ENCODE measurements around the gene LRRC3. TPM values are rescaled to one million over a fixed set of nuclear protein-coding genes. Genes with fewer than 3 reads are reported as not detected.
"Not testable (repeated sequence)": the region's sequence is repeated elsewhere in the genome, so short reads cannot be mapped to it uniquely, and the experiment has no call there.

Gene LRRC3
- total RNA-seq, 1 donor from 2014 or later = 3.1 TPM

DNA sequence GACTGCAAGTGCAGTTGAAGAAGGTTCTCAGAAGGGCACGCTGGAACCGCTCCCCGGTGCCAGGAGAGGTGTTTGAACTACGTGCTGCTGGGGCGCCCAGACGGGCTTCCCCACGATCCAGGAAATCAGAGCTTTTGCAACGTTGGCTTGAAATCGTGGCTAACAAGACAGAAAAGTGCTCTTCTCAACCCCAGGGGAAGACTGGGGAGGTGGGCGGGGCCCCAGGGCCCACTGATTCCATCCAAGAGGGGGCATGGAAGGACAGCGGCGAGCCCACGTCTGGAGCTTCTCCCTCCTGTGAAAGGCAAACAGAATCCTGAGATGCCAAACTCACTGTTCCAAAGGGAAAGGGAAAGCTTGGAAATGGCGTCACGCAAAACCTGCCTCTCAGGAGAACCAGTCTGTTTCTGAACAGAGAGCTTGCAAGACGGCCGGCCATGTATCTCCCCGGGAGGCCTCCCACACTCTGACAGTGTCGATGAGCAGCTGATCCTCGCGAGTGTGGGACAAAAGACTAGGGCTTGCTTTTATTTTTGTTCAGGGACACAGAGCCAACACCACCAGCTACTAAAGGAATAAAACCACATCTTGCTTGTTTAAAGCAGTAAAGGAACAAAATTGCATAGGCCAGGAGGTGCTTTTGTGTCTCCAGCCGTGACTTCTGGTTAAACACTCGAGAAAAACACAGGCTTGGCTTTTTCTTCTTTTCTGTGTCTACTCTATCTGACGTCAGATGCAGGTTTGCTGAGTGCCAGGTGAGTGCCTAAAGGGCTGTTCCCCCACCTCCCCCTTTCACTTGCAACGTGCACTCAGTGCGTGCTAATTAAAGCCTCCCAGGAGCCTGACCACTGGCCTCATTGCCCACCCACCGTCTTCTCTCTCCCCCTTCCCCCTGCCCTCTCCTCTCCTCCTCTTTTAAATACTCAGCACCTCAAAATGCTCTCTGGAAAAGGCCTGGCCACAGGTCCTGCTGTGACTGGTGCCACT lies 41.5 kb downstream of the LRRC3 start:
- DNase-seq (ENCODE audit: low read depth) = no peak

DNA sequence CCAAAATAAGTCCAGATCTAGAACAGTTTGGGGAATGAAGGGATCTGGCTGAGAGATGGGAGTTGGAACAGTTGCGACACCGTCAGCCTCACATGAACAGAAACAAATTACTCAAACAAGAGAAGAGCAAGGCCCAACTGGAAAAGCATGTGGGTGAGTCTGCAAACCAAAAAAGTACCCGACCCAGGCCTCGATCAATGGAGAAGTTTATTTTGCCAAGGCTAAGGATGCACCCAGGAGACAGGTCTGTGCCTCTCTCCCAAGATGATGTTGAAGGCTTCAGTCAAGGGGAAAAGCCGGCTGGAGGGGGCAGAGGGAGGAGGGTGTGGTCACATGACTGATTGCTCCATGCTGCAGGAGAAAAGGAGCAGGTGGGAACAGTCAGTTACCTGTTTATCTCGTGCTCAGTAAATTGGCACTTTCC lies 42.4 kb downstream of the LRRC3 start:
- no peak for DNase-seq (ENCODE audit: low read depth)

DNA sequence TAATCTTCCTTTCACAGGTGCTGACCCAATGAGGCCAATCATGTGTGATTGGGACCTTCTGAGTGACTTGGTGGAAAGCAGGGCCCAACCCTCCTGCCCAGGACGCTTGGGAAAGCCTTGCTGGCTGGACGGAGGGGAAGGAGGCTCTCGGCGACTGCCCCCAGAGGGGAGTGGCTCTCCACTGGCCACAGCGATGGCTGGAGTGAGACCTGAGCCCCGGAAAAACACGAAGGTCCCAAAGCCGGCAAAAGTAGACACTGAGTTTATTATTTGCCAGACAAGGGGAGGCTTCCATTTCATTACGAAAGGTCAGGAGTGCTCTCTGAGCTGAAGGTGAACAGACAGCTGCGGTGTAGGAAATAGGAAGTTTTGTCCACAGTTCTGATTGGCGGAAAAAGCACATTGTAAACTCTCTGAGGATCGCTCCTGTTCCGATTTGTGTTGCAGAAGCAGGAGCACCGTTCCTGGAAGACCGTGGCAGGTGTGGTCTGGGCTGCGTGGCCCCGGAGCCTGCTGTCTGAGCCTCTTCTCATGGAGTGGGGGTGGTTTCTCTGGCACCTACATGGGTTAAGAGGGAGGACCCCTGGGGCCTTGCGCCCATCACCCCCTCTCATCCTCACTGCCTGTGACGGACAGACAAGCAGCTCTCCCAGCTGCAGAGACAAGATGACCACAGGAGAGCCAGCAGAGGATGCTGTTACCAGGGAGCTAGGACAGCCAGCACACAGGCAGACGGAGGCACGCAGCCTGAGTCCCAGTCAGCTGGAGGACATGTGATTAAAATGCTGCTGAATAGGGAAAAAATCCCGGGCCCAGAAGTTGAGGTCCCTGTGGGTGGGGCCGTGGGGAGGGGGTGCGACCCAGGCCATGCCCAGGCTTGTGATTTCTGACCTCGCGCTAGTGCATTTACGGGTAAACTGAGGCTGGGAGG lies 43.2 kb downstream of the LRRC3 start:
- no peak for DNase-seq (ENCODE audit: low read depth)

- no peak for DNase-seq (ENCODE audit: low read depth)
Measured at GRCh38 chr21:44499211-44499560, 43.9 kb downstream of the LRRC3 start.

DNA sequence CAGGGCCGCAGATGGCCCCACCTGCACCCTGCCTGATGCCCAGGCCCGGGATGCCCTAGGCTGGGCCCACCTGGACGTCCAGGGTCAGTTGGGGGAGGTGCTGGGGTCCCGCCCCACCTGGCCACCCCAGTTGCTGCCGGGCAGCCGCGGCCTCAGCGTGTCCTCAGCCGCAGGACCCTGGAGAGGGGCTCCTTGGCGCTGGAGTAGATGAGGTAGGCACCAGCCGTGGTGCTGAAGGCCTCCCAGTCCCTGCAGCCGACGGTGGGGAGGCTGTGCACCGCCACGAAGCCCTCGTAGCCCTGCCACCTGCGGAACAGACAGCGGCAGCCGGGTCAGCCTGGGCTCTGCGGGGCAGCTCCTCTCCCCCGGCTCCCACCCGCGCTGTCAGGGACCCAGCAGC lies 44.3 kb downstream of the LRRC3 start:
- no peak for DNase-seq (ENCODE audit: low read depth)

GRCh38 chr21:44500111-44500510 lies 44.8 kb downstream of the LRRC3 start:
- DNase-seq (ENCODE audit: low read depth) = no peak

DNA sequence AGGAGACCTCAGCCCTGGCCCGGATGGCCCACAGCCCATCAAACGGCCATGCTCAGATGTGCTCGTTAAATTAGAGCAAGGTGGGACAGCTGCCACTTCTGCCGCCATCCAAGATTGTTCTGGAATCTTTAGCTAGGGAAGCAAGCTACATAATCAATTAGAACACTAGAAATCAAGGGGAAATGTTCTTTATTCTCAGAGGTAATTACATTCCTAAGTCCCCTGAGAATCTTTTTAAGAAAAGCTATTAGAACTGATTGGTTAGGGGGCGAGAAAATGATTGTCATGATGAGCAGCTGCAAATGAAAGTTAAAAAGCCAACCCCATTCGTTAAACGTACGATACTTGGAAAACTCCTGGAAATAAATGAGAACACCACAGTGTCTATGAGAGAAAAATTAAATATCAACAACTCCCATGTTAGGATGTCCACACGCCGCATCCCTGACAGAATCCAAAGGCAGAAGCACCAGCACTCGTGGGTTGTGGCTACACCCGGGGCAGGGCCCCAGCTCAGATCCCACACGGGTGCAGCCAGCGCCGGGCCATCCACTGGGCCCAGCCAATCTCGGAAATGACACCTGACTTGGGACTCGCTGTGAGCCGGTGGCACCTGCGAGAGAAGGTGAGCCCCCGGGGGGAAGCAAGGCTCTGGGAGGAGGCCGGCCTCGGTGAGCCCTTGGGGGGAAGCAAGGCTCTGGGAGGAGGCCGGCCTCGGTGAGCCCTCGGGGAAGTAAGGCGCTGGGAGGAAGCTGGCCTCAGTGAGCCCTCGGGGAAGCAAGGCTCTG lies 47.1 kb downstream of the LRRC3 start:
- no peak for DNase-seq (ENCODE audit: low read depth)

DNA sequence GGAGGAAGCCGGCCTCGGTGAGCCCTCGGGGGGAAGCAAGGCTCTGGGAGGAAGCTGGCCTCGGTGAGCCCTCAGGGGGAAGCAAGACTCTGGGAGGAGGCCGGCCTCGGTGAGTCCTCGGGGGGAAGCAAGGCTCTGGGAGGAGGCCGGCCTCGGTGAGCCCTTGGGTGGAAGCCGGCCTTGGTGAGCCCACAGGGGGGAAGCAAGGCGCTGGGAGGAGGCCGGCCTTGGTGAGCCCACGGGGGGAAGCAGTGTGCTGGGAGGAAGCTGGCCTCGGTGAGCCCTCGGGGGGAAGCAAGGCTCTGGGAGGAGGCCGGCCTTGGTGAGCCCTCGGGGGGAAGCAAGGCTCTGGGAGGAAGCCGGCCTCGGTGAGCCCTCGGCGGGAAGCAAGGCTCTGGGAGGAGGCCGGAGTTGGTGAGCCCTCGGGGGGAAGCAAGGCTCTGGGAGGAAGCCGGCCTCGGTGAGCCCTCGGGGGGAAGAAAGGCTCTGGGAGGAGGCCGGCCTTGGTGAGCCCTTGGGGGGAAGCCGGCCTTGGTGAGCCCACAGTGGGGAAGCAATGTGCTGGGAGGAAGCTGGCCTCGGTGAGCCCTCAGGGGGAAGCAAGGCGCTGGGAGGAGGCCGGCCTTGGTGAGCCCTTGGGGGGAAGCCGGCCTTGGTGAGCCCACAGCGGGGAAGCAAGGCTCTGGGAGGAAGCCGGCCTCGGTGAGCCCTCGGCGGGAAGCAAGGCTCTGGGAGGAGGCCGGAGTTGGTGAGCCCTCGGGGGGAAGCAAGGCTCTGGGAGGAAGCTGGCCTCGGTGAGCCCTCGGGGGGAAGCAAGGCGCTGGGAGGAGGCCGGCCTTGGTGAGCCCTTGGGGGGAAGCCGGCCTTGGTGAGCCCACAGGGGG lies 47.9 kb downstream of the LRRC3 start:
- DNase-seq (ENCODE audit: low read depth) = not testable (repeated sequence)

- no peak for DNase-seq (ENCODE audit: low read depth)
Measured at GRCh38 chr21:44503901-44504399, 48.6 kb downstream of the LRRC3 start.

DNA sequence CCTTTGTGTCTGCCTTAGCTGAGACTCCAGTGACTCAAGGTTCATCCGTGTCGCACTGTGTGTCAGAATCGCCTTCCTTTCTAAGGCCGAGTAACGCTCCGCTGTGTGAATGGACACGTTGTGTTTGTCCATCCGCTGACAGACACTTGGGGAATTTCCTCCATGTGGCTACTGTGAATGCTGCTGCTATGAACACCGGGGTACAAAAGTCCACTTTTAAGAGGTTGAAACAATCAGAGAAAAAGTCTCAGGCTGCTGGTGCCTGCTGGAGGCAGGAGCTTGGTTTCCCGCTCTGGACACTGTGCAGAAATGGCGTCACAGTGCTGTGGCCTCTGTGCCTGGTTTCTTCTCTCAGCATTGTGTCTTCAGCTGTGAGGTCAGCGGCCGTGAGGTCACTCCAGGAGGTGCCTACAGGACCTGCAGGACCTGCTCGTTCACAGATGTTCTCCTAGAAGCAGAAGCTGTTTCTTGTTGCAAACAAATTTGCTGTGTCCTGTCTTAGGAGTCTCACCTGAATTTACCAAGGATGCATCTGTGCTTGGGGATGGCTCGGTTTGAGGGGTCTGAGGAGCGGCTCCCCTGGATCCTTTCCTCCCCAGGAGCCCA lies 50.5 kb downstream of the LRRC3 start:
- DNase-seq (ENCODE audit: low read depth) = no peak

- no peak for DNase-seq (ENCODE audit: low read depth)
Measured at GRCh38 chr21:44506279-44507255, 51.3 kb downstream of the LRRC3 start.

GRCh38 chr21:44507673-44508425 lies 52.5 kb downstream of the LRRC3 start:
- no peak for DNase-seq (ENCODE audit: low read depth)

- DNase-seq (ENCODE audit: low read depth) = no peak
Measured at GRCh38 chr21:44508426-44508710, 53.1 kb downstream of the LRRC3 start.

- DNase-seq (ENCODE audit: low read depth) = no peak
Measured at GRCh38 chr21:44508711-44509445, 53.6 kb downstream of the LRRC3 start.

DNA sequence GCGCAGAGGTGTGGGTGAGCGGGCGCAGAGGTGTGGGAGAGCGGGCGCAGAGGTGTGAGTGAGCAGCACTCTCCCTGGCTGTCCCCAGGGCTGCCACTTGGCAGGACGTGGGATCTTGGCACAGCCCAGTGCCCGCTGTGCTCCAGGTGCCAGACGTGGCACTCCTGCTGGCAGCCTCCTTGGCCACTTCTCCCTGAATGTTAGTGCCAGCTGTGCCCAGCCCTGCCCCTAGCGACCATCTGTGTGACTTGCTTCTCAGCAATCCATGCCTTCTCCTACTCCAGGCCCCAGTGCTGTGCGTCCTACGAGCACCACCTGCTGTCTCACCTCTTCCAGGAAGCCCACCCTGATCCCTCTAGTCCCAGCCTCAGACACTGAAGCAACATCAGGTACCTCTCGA lies 54.2 kb downstream of the LRRC3 start:
- no peak for DNase-seq (ENCODE audit: low read depth)

DNA sequence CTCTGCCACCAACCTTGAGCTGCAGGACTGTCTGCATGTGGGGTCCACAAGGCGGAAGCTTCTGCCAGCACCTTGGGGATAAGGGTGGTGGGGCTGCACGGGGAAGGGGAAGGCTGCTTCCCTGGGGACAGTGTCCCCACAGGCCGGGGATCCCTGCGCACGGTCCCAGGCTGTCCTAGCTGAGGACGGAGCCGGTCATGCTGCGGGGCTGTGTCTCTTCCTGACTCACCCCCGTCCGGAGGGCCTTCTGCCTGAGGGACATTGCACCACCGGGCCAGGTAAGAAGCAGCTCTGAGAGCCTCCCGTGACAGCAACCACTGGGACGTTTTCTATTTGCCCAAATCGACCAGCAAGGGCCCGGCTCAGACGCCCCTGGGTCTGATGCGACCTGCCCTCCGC lies 54.8 kb downstream of the LRRC3 start:
- DNase-seq (ENCODE audit: low read depth) = no peak

GRCh38 chr21:44510508-44511218 lies 55.4 kb downstream of the LRRC3 start:
- DNase-seq (ENCODE audit: low read depth) = no peak
